Panc1 (cell line): ENCODE data around the gene SYT8. TPM values are rescaled to one million over a fixed set of nuclear protein-coding genes. Genes with fewer than 3 reads are reported as not detected.
A peak's percentile ranks its signal among the peaks of the same experiment; 100 is the strongest.
"Not testable (repeated sequence)": the region's sequence is repeated elsewhere in the genome, so short reads cannot be mapped to it uniquely, and the experiment has no call there.

Experiments
- ATAC-seq: fragments of 200-7000 bp; cut with Tn5 transposase; 2 replicates; pipeline ENCODE4 v1.9.1; 2020; ENCODE audit warnings: mild to moderate bottlenecking, moderate library complexity
- BruUV-seq: library from RNA; stranded (reverse); fragments of 400-500 nt; replicated peaks from 2 replicates; lab custom pipeline; 2021; lab: Mats Ljungman, UMichigan
- CTCF ChIA-PET: fragments of 300-600 bp; sonication (Branson Sonifier 250); formaldehyde crosslinking; loops from one replicate; lab custom pipeline; 2022; ENCODE audit warnings: antibody characterized with exemption; lab: Charles Lee
- POLR2A ChIA-PET: fragments of 300-600 bp; sonication (Branson Sonifier 250); formaldehyde crosslinking; loops from one replicate; lab custom pipeline; 2022; ENCODE audit warnings: antibody characterized with exemption; lab: Charles Lee
- DNase-seq: peaks from one replicate; pipeline ENCODE4 v3.0.0-alpha.2; 2010; ENCODE audit warnings: low read depth, low spot score
- H3K27ac ChIP-seq: 2 replicates; pipeline ENCODE4 v1.5.1; 2011; ENCODE audit warnings: mild to moderate bottlenecking, low read length, inconsistent platforms
- H3K27me3 ChIP-seq: fragments of 200-500 bp; sonication (Bioruptor generic); 2 replicates; pipeline ENCODE4 v1.6.0; 2014; ENCODE audit warnings: low read length, inconsistent platforms; ENCODE audit not compliant: control insufficient read depth, insufficient read depth
- H3K36me3 ChIP-seq: fragments of 200-500 bp; sonication (Bioruptor generic); 2 replicates; pipeline ENCODE4 v1.5.1; 2014; ENCODE audit warnings: inconsistent platforms, mild to moderate bottlenecking, low read length, moderate library complexity; ENCODE audit not compliant: control insufficient read depth, insufficient read depth
- H3K4me1 ChIP-seq: 2 replicates; pipeline ENCODE4 v1.5.1; 2011; ENCODE audit warnings: inconsistent platforms, mild to moderate bottlenecking, low read length, moderate library complexity; ENCODE audit not compliant: control insufficient read depth, insufficient read depth
- H3K4me3 ChIP-seq, 2 experiments: 2 replicates each; pipeline ENCODE4 v1.5.1; 2011 to 2012; ENCODE audit warnings: low read depth in 2 of 2, low read length in 2 of 2, mild to moderate bottlenecking in 2 of 2, inconsistent platforms in 1 of 2, moderate library complexity in 1 of 2
- H3K9me3 ChIP-seq: fragments of 200-500 bp; sonication (Bioruptor generic); 2 replicates; pipeline ENCODE4 v1.5.1; 2014; ENCODE audit warnings: low read depth, mild to moderate bottlenecking, inconsistent platforms, low read length, moderate library complexity; ENCODE audit not compliant: control insufficient read depth, insufficient read depth
- CTCF ChIP-seq: fragments of 450-650 bp; IDR thresholded peaks from 2 replicates; pipeline ENCODE4 v1.5.1; 2017; ENCODE audit warnings: mild to moderate bottlenecking
- POLR2AphosphoS5 ChIP-seq: IDR thresholded peaks from 2 replicates; pipeline ENCODE4 v1.6.1; 2012; ENCODE audit warnings: mild to moderate bottlenecking, low read depth, low read length, moderate library complexity
- REST ChIP-seq, 2 experiments: IDR thresholded peaks; 2 replicates each; pipeline ENCODE4 v1.6.1; 2011 to 2012; ENCODE audit warnings: low read depth in 2 of 2, control low read depth in 1 of 2, low read length in 1 of 2, mild to moderate bottlenecking in 1 of 2, moderate library complexity in 1 of 2; ENCODE audit not compliant: insufficient read depth in 1 of 2
- SIN3A ChIP-seq: IDR thresholded peaks from 2 replicates; pipeline ENCODE4 v1.6.1; 2012; ENCODE audit warnings: low read depth, mild to moderate bottlenecking, low read length, moderate library complexity, borderline replicate concordance; ENCODE audit not compliant: insufficient read depth
- in situ Hi-C: cut with HindIII; loops from 2 replicates; pipeline ENCODE4 v1.10.0; 2016; ENCODE audit warnings: low sequenced_read_pairs, low pct_unique_long_range_greater_than_20kb
- intact Hi-C: fragments of 100-400 bp; cut with micrococcal nuclease; formaldehyde crosslinking; loops from one replicate; pipeline ENCODE4 v1.10.0; 2022; ENCODE audit not compliant: unreplicated experiment
- total RNA-seq: library from RNA; stranded (reverse); gene quantifications from one replicate; pipeline ENCODE4 v1.2.1, GENCODE V29; 2021; ENCODE audit not compliant: unreplicated experiment

The SYT8 gene
- total RNA-seq, 1 experiment from 2014 or later, result 3.5 TPM

GRCh38 chr11:1873048-1873812 is 38.4 kb downstream of the SYT8 start:
- ATAC-seq (peak; percentile 72), DNase-seq (no peak)
- peak overlapping the region; percentile 29; the same call in 1 of the 2 replicates for H3K27ac ChIP-seq
- CTCF ChIA-PET, result interaction anchor here (0.7 to 1.4 kb wide), 2 partner anchors 9 to 28 kb away, joined by 5 to 7 read pairs; no protein-coding TSS in a partner anchor
- no peaks in the 10 kb centered on the region for H3K36me3 ChIP-seq
- no peak overlapping the region for H3K4me3 ChIP-seq
- no peaks in the 10 kb centered on the region for H3K27me3 ChIP-seq
- TF ChIP-seq SIN3A, result no peak
- no peak for TF ChIP-seq POLR2AphosphoS5
- TF ChIP-seq REST (IDR thresholded peaks at IDR 0.05; ENCODE audit: insufficient read depth in 1 of 2, low read depth in 2 of 2, low read length in 1 of 2), result no peak
- TF ChIP-seq CTCF, result no peak
- H3K9me3 ChIP-seq, result no peaks in the 10 kb centered on the region
- no TSS peak for BruUV-seq
- POLR2A ChIA-PET, result interaction anchor here (0.5 kb wide), 1 partner anchor 26 kb away, joined by 3 read pairs; no protein-coding TSS in a partner anchor
- intact Hi-C loops (loop anchor here (5.0 kb wide), 1 partner anchor 284 kb away; no protein-coding TSS in a partner anchor), in situ Hi-C loops (no loop called here)
- peaks cover 34% of the 10 kb centered on the region for H3K4me1 ChIP-seq

- BruUV-seq, ATAC-seq, POLR2A ChIA-PET, H3K36me3 ChIP-seq, in situ Hi-C loops, H3K4me3 ChIP-seq, DNase-seq, H3K27ac ChIP-seq, H3K9me3 ChIP-seq, H3K27me3 ChIP-seq: not testable (repeated sequence)
- intact Hi-C loops, result loop anchor here (5.0 kb wide), 1 partner anchor 284 kb away; no protein-coding TSS in a partner anchor
- CTCF ChIA-PET, result interaction anchor here (1.4 kb wide), 1 partner anchor 9 kb away, joined by 7 read pairs; no protein-coding TSS in a partner anchor
- H3K4me1 ChIP-seq, result peaks cover 34% of the 10 kb centered on the region
Observed at GRCh38 chr11:1873813-1874150, 39.0 kb downstream of the SYT8 start.

GRCh38 chr11:1874441-1875092 is 39.8 kb downstream of the SYT8 start:
- H3K4me3 ChIP-seq, BruUV-seq, in situ Hi-C loops, POLR2A ChIA-PET, ATAC-seq, H3K27me3 ChIP-seq, DNase-seq, H3K27ac ChIP-seq, H3K36me3 ChIP-seq, H3K9me3 ChIP-seq: not testable (repeated sequence)
- CTCF ChIA-PET, result interaction anchor here (0.6 to 2.7 kb wide), 5 partner anchors 42 to 181 kb away, joined by 3 to 13 read pairs (median 5); no protein-coding TSS in a partner anchor
- intact Hi-C loops, result loop anchor here (1.0 to 5.0 kb wide), 2 partner anchors 48 to 283 kb away; no protein-coding TSS in a partner anchor
- H3K4me1 ChIP-seq, result peaks cover 34% of the 10 kb centered on the region
